ENCODE results near the gene ACOX2. TPM values are rescaled to one million over a fixed set of nuclear protein-coding genes. Genes with fewer than 3 reads are reported as not detected.

The ACOX2 gene
- total and polyA plus RNA-seq, 2 of the 13 experiments (the other 11 are each of a cell fraction or from before 2014, with no cell fraction given), result 42.6 to 98.5 TPM

GRCh38 chr3:58518291-58518789, 18.6 kb downstream of the ACOX2 start:
- H3K27me3 ChIP-seq (ENCODE audit: control insufficient read depth in 1 of 2, insufficient read depth in 2 of 2, low read length in 2 of 2), result no peaks in the 10 kb centered on the region
- H3K36me3 ChIP-seq (replicated peaks in 1 of 2; ENCODE audit: control insufficient read depth in 1 of 2, insufficient read depth in 2 of 2, low read length in 2 of 2), result peaks cover 6 to 25% of the 10 kb centered on the region in 2 experiments
- 0 out of 2 replicates have a peak overlapping the region, but pooled peaks have one; percentile 7 for H3K9ac ChIP-seq (ENCODE audit: insufficient read depth, low read depth, low read length)
- WGBS (ENCODE audit: low lambda C conversion rate), result 6% methylated on average over 3 of the region's 3 CpGs
- H3K4me3 ChIP-seq (replicated peaks in 1 of 3; ENCODE audit: insufficient read depth in 1 of 3, low read depth in 2 of 3, low read length in 3 of 3), result peak overlapping the region in 2 of 3 experiments; percentile 33 to 56; a peak in 2 of 6 replicates
- intact Hi-C loops (cut with micrococcal nuclease; ENCODE audit: unreplicated experiment), result loop anchor here (2.0 kb wide), 1 partner anchor 26 kb away; the partner anchor contains the start of gene KCTD6
- H3K9me3 ChIP-seq (ENCODE audit: low read length), result no peaks in the 10 kb centered on the region
- no peak overlapping the region for H2AFZ ChIP-seq (ENCODE audit: low read length)
- DNase-seq (ENCODE audit: low spot score) (peak; percentile 75), ATAC-seq (peak; percentile 30), FAIRE-seq (peak; percentile 89)
- ChIA-PET POLR2A (interaction anchor here (0.9 to 3.0 kb wide), 3 partner anchors 8 to 48 kb away, joined by 4 to 16 read pairs (median 5); partner anchors contain the start of gene KCTD6), CTCF (ENCODE audit: low intra/inter-chr PET ratio, low total read pairs) (no interaction called here)
- in situ Hi-C loops (cut with HindIII; ENCODE audit: extremely low pct_ligation_motif_present, low pct_unique_long_range_greater_than_20kb), result no loop called here
- no peaks in the 10 kb centered on the region for H3K79me2 ChIP-seq (ENCODE audit: insufficient read depth, low read length)
- BruUV-seq (replicated peaks), result no TSS peak
- peak overlapping the region; percentile 88 for H3K27ac ChIP-seq (ENCODE audit: extremely low read length, insufficient read depth, low read length)
- H3K4me2 ChIP-seq (ENCODE audit: low read depth, low read length), result peak overlapping the region; percentile 71
- no peaks in the 10 kb centered on the region for H4K20me1 ChIP-seq (ENCODE audit: insufficient read depth, low read length)
- H3K4me1 ChIP-seq (ENCODE audit: insufficient read depth, low read length), result peaks cover 67% of the 10 kb centered on the region
- TF ChIP-seq PLSCR1 (CRISPR knock-in tag; IDR thresholded peaks at IDR 0.05; ENCODE audit: borderline replicate concordance) (no peak), CEBPG (CRISPR knock-in tag; IDR thresholded peaks at IDR 0.05) (peak; percentile 76; the same call in 1 of the 2 replicates), MAFK (conservative IDR thresholded peaks at IDR 0.05 in 1 of 2, IDR thresholded peaks at IDR 0.05 in 1 of 2; ENCODE audit: low read length in 2 of 2) (0 out of 4 replicates have a peak, but pooled peaks of 1 of the 2 experiments have one; percentile 12), RAD21 (CRISPR knock-in tag; IDR thresholded peaks at IDR 0.05) (no peak), HNF4A (CRISPR knock-in tag; IDR thresholded peaks at IDR 0.05) (peak; percentile 88), KDM5B (CRISPR knock-in tag; IDR thresholded peaks at IDR 0.05; ENCODE audit: borderline replicate concordance) (no peak), KDM4B (CRISPR knock-in tag; IDR thresholded peaks at IDR 0.05) (no peak), POLR2AphosphoS5 (IDR thresholded peaks at IDR 0.05; ENCODE audit: low read depth, low read length) (peak; percentile 59), FOXM1 (CRISPR knock-in tag; IDR thresholded peaks at IDR 0.05) (no peak), ZNF598 (CRISPR knock-in tag; IDR thresholded peaks at IDR 0.05; ENCODE audit: borderline replicate concordance) (no peak), ZNF414 (CRISPR knock-in tag; IDR thresholded peaks at IDR 0.05) (no peak), TCF12 (IDR thresholded peaks at IDR 0.05) (no peak), TCF12 (CRISPR knock-in tag; IDR thresholded peaks at IDR 0.05) (no peak), DPF2 (CRISPR knock-in tag; IDR thresholded peaks at IDR 0.05; ENCODE audit: borderline replicate concordance, low read depth) (0 out of 2 replicates have a peak, but pooled peaks have one; percentile 49), FOXA3 (CRISPR knock-in tag; IDR thresholded peaks at IDR 0.05) (0 out of 2 replicates have a peak, but pooled peaks have one; percentile 27), TOE1 (CRISPR knock-in tag; IDR thresholded peaks at IDR 0.05) (no peak)
- TF ChIP-seq, protein P1, sequence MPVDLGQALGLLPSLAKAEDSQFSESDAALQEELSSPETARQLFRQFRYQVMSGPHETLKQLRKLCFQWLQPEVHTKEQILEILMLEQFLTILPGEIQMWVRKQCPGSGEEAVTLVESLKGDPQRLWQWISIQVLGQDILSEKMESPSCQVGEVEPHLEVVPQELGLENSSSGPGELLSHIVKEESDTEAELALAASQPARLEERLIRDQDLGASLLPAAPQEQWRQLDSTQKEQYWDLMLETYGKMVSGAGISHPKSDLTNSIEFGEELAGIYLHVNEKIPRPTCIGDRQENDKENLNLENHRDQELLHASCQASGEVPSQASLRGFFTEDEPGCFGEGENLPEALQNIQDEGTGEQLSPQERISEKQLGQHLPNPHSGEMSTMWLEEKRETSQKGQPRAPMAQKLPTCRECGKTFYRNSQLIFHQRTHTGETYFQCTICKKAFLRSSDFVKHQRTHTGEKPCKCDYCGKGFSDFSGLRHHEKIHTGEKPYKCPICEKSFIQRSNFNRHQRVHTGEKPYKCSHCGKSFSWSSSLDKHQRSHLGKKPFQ (CRISPR knock-in tag; IDR thresholded peaks at IDR 0.05; ENCODE audit: insufficient replicate concordance), result peak; percentile 56
- TF ChIP-seq, protein P2, sequence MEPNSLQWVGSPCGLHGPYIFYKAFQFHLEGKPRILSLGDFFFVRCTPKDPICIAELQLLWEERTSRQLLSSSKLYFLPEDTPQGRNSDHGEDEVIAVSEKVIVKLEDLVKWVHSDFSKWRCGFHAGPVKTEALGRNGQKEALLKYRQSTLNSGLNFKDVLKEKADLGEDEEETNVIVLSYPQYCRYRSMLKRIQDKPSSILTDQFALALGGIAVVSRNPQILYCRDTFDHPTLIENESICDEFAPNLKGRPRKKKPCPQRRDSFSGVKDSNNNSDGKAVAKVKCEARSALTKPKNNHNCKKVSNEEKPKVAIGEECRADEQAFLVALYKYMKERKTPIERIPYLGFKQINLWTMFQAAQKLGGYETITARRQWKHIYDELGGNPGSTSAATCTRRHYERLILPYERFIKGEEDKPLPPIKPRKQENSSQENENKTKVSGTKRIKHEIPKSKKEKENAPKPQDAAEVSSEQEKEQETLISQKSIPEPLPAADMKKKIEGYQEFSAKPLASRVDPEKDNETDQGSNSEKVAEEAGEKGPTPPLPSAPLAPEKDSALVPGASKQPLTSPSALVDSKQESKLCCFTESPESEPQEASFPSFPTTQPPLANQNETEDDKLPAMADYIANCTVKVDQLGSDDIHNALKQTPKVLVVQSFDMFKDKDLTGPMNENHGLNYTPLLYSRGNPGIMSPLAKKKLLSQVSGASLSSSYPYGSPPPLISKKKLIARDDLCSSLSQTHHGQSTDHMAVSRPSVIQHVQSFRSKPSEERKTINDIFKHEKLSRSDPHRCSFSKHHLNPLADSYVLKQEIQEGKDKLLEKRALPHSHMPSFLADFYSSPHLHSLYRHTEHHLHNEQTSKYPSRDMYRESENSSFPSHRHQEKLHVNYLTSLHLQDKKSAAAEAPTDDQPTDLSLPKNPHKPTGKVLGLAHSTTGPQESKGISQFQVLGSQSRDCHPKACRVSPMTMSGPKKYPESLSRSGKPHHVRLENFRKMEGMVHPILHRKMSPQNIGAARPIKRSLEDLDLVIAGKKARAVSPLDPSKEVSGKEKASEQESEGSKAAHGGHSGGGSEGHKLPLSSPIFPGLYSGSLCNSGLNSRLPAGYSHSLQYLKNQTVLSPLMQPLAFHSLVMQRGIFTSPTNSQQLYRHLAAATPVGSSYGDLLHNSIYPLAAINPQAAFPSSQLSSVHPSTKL (CRISPR knock-in tag; IDR thresholded peaks at IDR 0.05), result peak; percentile 50
